Measurements from ENCODE around the gene CYGB.
"Not testable (repeated sequence)": the region's sequence is repeated elsewhere in the genome, so short reads cannot be mapped to it uniquely, and the experiment has no call there.

Gene CYGB

DNA sequence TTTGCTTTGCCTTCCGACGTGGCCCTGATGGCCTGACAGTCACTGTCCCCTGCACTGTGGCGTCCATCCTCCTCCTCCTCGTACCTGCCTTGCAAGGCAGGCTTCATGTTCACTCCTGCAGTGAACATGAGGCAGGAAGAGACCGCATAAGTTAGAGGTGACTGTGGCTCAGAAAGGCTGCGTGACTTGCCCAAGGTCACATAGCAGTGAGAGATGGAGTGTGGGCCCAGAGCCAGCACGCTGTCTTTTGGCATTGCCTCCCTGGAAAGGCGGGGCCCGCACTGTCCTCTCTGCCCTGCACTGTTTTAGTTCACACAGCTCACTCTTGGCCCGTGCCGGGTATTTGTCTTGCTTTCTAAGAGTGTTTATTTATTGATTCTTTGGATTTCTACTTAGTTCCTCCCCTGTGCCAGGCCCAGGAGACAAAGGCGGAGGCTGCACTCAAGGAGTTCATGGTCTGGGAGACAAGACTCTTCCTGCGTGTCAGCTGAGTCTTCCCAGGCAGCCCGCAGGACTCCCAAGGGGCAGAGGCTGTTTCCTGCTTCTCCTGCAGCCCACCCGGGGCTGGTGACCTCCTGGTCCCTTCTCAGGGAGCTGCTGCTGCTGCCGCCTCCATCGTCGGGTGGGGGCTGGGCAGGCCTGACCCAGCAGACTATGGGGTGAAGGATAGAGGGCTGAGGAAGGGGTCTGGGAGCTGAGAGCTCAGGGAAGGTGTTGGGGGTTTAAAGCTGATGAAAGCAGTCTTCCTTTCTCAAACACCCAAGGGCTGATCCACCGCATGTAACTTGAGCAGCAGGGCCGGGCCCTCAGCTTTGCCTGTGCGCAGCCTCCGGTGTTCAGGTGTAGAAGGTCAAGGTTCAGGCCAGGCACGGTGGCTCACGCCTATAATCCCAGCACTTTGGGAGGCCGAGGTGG lies 12.7 kb downstream of the CYGB start:
- in situ Hi-C loops (cut with MboI; ENCODE audit: low sequenced_read_pairs) = no loop called here

- in situ Hi-C loops (cut with MboI; ENCODE audit: low sequenced_read_pairs) = no loop called here
Measured at GRCh38 chr17:76523084-76524037, 14.1 kb downstream of the CYGB start.

- in situ Hi-C loops (cut with MboI; ENCODE audit: low sequenced_read_pairs) = not testable (repeated sequence)
Measured at GRCh38 chr17:76521683-76522082, 15.8 kb downstream of the CYGB start.

GRCh38 chr17:76521262-76521661 lies 16.2 kb downstream of the CYGB start:
- in situ Hi-C loops (cut with MboI; ENCODE audit: low sequenced_read_pairs) = no loop called here

DNA sequence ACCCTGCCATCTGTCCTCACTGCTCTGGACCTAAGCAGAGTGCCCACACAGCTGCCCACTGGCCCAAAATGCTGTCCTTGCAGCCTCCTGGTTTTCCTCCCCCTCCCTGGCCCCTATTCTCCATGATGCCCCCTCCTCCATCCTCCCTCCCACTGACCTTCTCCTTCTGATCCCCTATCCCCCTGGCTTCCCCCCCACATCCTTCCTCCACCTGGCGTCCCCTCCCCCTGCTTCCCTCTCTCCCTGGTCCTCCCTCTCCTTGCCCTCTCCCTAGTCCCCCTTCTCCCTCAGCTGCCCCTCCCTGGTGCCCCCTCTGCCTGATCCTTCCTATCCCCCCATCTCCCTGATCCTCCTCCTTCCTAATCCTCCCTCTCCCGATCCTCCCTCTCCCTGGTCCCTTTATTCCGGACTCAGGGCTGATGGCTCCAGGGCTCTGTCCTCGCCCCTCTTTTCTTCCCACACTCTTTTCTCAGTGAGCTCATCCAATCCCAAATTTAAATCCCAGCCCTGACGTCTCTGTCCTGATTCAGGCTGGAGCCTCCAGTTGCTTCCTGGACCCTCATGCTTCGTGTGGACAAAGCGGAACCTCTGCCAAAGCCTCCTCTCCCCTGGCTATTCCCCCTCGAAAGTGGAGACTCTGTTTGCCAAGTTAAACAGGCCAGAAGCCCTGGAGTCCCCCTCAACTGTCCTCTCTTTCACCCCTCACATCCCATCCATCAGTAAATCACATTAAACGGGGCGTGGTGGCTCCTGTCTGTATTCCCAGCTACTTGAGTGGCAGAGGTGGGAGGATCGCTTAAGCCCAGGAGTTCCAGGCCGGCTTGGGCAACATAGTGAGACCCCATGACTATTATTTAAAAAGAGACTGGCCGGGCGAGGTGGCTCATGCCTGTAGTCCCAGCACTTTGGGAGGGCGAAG lies 18.2 kb downstream of the CYGB start:
- in situ Hi-C loops (cut with MboI; ENCODE audit: low sequenced_read_pairs) = no loop called here

DNA sequence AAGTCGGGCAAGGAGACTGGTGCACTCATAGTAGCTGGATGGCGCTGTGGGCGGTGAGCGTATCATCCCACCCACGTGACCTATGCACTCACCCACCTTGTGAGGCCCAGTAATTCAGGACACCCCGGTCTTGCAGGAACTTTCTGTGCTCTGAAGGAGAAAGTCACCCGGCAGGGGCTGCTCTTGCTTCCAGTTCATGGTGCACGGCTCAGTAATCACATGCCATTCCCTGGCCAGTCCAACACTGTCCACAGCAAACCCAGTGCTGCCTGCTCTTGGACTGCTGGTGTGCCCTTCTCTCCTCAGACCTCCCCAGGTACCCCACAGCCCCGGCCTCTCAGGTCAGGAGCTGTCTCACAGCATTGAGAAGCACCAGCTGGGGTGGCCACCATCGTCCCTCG lies 19.9 kb downstream of the CYGB start:
- in situ Hi-C loops (cut with MboI; ENCODE audit: low sequenced_read_pairs) = no loop called here

DNA sequence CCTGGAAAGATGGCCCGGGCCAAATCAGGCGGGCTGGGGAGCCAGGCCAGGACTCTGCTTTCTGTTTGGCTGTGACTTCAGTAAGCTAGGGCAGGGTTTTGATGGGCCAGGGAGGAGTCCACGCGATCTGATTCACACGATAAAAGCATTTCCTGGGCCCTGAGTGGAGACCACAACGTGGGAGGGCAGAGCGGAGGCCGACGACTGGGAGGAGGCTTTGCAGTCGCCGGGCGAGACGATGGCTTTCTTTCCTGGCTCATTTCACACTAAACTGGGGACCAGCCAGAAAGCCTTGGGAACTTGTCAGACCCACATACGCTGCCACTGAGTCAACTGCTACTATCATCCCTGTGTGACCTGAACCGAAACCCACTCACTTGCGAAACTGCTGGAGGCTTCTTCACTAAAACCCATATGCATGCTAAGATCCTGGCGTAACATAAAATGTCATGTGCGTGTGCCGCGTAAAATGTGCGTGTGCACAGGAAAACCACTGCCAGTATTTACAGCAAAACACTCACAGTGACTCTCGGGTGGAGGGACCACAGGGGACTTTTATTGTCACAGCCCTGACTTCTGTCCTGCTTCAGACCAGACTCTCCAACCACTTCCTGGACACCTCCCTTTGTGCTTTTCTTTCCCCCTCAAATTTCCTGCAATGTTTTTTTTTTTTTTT lies 22.1 kb downstream of the CYGB start:
- in situ Hi-C loops (cut with MboI; ENCODE audit: low sequenced_read_pairs) = no loop called here

DNA sequence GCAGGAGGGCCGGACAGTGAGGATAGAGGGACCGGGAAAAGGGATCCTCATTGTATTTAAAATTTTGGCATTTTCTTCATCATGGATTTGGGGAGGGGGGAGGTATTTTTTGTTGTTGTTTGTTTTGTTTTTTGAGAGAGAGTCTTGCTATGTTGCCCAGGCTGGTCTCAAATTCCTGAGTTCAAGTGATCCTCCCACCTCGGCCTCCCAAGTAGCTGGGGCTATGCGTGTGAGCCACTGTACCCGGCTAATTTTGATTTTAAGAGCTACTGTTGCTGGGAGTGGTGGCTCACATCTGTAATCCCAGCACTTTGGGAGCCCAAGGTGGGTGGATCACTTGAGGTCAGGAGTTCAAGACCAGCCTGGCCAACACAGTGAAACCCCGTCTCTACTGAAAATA lies 23.2 kb downstream of the CYGB start:
- in situ Hi-C loops (cut with MboI; ENCODE audit: low sequenced_read_pairs) = not testable (repeated sequence)

- in situ Hi-C loops (cut with MboI; ENCODE audit: low sequenced_read_pairs) = no loop called here
Measured at GRCh38 chr17:76513306-76513692, 24.2 kb downstream of the CYGB start.

GRCh38 chr17:76512366-76513305 lies 24.9 kb downstream of the CYGB start:
- in situ Hi-C loops (cut with MboI; ENCODE audit: low sequenced_read_pairs) = no loop called here

DNA sequence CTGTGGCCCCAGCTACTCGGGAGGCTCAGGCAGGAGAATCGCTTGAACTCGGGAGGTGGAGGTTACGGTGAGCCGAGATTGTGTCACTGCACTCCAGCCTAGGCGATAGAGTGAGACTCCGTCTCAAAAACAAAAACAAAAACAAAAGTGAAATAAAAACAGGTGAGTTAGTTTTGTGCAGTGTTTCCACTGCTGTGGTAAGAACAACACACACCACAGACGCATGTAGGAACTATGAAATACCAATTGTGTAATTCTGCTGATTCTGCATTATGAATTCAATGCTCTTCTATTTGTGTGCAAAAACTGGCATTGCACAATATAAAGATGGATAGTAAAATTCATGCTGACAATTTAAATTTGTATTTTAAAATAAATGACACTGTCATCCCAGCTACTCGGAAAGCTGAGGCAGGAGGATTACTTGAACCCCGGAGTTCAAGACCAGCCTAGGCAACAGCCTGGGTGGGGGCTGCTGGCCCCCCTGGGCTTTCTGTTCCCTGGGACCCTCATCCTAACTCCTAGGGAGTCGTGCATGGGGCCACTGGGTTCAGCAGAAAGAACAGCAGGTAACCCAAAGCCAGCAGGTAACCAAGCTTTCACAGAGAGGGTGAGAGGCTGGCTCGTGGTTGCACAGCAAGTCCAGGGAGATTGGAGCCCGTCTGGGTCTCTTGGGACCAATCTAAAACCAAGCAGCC lies 25.7 kb downstream of the CYGB start:
- in situ Hi-C loops (cut with MboI; ENCODE audit: low sequenced_read_pairs) = no loop called here

DNA sequence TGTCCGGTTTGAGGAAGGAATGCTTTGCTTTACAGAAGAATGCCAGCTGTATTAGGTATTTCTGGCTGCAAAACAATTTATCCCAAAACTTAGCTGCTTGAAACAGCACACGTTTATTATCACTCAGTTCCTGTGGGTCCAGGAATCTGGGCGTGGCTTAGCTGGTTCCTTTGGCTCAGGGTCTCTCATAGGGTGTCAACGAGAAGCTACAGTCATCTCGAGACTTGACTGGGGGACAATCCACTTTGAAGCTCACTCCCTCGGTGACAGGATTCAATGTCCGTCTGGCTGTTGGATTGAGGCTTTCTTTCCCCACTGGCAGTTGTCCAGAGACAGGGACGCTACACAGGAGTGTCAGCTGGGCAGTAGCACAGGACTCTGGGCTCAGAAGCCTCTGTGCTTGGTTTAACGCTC lies 26.7 kb downstream of the CYGB start:
- in situ Hi-C loops (cut with MboI; ENCODE audit: low sequenced_read_pairs) = no loop called here

DNA sequence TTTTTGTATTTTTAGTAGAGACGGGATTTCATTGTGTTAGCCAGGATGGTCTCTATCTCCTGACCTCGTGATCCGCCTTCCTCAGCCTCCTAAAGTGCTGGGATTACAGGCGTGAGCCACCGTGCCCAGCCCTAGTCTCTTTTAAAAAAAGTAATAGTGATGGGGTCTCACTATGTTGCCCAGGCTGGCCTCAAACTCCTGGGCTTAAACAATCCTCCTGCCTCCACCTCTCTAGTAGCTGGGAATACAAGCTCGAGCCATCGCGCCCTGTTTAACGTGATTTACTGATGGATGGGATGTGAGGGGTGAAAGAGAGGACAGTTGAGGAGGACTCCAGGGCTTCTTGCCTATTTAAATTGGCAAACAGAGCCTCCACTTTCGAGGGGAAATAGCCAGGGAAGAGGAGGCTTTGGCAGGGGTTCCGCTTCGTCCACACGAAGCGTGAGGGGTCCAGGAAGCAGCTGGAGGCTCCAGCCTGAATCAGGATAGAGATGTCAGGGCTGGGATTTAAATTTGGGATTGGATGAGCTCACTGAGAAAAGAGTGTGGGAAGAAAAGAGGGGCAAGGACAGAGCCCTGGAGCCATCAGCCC lies 28.9 kb downstream of the CYGB start:
- in situ Hi-C loops (cut with MboI; ENCODE audit: low sequenced_read_pairs) = not testable (repeated sequence)

DNA sequence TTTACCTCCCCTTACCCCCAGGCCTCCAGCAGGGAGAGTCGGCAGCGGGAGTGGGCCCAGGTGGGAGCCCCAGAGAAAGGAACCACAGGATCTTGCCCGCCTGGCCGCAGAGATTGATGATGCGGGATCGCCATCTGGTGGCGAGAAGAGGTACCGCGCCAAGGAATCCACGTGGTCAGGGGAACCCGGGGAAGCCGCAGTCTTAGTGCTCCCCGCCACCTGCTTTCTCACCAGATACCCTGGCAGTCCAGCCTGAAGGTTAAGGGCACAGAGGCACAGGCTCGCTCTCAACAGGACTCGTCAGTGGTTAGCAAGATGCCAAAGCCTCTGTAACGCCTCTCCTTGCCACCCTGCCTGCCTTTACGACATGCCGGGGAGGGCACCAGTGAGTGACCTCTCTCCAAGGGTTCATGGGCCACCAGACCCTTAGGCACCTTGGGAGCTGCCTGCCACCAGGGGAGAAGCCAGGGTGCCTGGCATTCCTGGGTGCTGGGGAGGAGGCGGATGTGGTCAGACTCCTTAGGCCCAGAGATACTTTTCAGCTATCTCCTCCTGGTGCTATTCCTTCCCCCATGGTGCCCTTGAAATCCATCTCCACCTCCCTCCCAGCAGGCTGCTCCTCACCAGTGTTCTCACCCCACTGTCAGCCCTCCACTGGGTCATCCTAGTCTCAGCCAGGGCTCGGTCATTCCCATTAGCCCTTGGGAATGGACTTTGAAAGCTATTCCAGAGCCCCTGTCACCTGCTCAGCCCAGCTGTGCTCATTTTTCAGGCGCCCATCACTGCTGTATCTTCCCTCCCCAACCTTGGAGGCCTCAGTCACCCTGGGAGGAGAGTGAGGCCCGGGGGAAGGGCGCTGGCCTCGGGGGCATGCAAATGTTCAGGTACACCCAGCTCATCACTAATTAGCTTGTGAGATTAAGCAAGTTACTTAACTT lies 30.8 kb downstream of the CYGB start:
- in situ Hi-C loops (cut with MboI; ENCODE audit: low sequenced_read_pairs) = no loop called here

DNA sequence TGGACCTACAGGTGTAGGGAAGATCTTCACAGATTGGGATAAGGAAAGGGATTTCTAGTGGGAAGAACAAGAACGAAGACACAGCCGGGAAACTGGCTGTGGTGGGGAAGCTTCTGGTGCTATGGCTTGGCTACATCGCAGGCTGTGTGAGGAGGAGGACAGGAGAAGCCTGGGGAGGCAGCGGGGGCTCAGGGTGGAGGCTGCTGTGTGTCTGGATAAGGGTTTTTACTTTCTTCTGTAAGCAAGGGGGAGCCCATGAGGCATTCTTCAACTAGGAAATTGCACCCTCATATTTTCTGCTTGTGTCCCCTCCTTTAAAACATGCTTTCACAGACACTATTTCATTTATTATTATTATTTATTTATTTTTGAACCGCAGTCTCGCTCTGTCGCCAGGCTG lies 33.4 kb downstream of the CYGB start:
- in situ Hi-C loops (cut with MboI; ENCODE audit: low sequenced_read_pairs) = no loop called here

DNA sequence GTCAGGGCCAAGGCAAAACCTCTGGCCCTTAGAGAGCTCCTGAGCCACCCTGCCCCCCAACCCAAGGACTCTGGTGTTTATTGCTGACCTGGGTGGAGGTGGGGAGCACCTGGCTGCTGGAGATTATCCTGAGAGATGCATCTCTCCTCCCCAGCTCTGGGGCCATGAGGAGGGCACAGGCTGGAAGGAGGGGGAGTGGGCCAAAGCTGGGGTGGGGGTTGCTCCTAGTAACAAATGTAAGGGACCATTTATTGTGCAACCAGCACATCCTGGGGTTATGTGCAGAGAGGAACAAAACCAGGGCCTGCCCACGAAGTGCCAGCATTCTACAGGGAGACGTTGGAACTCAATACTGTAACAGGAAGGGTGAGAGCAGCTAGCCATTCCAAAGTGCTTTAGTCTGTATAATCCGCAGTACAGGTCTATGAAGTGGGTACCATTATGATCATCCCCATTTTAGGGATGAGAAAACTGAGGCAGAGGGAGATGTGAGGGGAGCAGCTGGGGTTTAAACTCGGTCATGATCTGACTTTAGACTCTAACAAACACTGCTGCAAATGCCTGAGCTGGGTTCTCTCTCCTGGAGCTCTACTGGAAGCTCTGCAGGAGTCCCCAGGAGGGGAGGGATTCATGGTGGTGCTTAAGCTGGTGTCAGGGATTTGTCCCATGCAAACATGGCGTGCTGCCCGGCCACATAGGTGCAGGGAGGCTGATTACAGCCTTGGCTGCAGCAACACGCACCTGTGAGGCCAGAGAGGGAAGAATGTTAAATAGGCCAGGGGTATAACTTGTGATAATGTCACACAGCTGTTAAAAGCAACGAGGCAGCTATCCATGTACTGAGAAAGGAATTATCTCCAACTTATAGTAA lies 34.9 kb downstream of the CYGB start:
- in situ Hi-C loops (cut with MboI; ENCODE audit: low sequenced_read_pairs) = no loop called here

All from hTERT RPE-1 (cell line).